H9 (cell line): ENCODE data around the gene TEAD1. TPM values are rescaled to one million over a fixed set of nuclear protein-coding genes. Genes with fewer than 3 reads are reported as not detected.

Experiments
- DNase-seq: peaks from one replicate; pipeline ENCODE4 v3.0.0-alpha.2; 2017
- H2AFZ ChIP-seq: one replicate; pipeline ENCODE4 v1.6.1; 2013; ENCODE audit warnings: mild to moderate bottlenecking, low read length, control low read depth, moderate library complexity
- H2AK5ac ChIP-seq: 2 replicates; pipeline ENCODE4 v1.6.1; 2013; ENCODE audit warnings: low read length, control low read depth, mixed read lengths; ENCODE audit not compliant: insufficient read length
- H2BK120ac ChIP-seq: one replicate; pipeline ENCODE4 v1.6.1; 2013; ENCODE audit warnings: low read depth, mild to moderate bottlenecking, low read length, control low read depth, inconsistent platforms; ENCODE audit not compliant: poor library complexity, severe bottlenecking
- H2BK12ac ChIP-seq: 2 replicates; pipeline ENCODE4 v1.6.1; 2013; ENCODE audit warnings: low read length, control low read depth, mixed read lengths, low read depth; ENCODE audit not compliant: insufficient read length
- H2BK15ac ChIP-seq: 2 replicates; pipeline ENCODE4 v1.6.1; 2013; ENCODE audit warnings: low read depth, low read length, control low read depth
- H2BK20ac ChIP-seq: one replicate; pipeline ENCODE4 v1.6.1; 2013; ENCODE audit warnings: low read depth, mild to moderate bottlenecking, low read length, control low read depth, inconsistent platforms; ENCODE audit not compliant: poor library complexity, severe bottlenecking
- H2BK5ac ChIP-seq: 2 replicates; pipeline ENCODE4 v1.6.1; 2013; ENCODE audit warnings: low read length, control low read depth, mixed read lengths; ENCODE audit not compliant: insufficient read length
- H3K14ac ChIP-seq: 2 replicates; pipeline ENCODE4 v1.6.1; 2013; ENCODE audit warnings: low read length, control low read depth; ENCODE audit not compliant: insufficient read depth
- H3K18ac ChIP-seq: 2 replicates; pipeline ENCODE4 v1.6.1; 2013; ENCODE audit warnings: low read depth, mild to moderate bottlenecking, mixed read lengths, low read length, control low read depth; ENCODE audit not compliant: insufficient read length
- H3K23ac ChIP-seq: 2 replicates; pipeline ENCODE4 v1.6.1; 2013; ENCODE audit warnings: low read length, control low read depth, mixed read lengths, low read depth; ENCODE audit not compliant: insufficient read length
- H3K23me2 ChIP-seq: 2 replicates; pipeline ENCODE4 v1.6.1; 2013; ENCODE audit warnings: low read depth, mild to moderate bottlenecking, mixed read lengths, low read length, control low read depth; ENCODE audit not compliant: insufficient read length, poor library complexity, severe bottlenecking
- H3K27ac ChIP-seq: 2 replicates; pipeline ENCODE4 v1.5.1; 2013; ENCODE audit warnings: low read length, control low read depth, mixed read lengths, low read depth; ENCODE audit not compliant: insufficient read length
- H3K27me3 ChIP-seq: 2 replicates; pipeline ENCODE4 v1.6.1; 2013; ENCODE audit warnings: low read length, control low read depth, inconsistent platforms; ENCODE audit not compliant: insufficient read depth
- H3K4ac ChIP-seq: 2 replicates; pipeline ENCODE4 v1.6.1; 2013; ENCODE audit warnings: low read depth, mild to moderate bottlenecking, control low read depth, inconsistent platforms, low read length, moderate library complexity
- H3K4me1 ChIP-seq: 2 replicates; pipeline ENCODE4 v1.6.1; 2013; ENCODE audit warnings: low read length, control low read depth, inconsistent platforms; ENCODE audit not compliant: insufficient read depth
- H3K4me2 ChIP-seq: 2 replicates; pipeline ENCODE4 v1.6.1; 2013; ENCODE audit warnings: low read length, control low read depth, mixed read lengths; ENCODE audit not compliant: insufficient read length, insufficient read depth
- H3K56ac ChIP-seq: 2 replicates; pipeline ENCODE4 v1.6.1; 2013; ENCODE audit warnings: low read depth, mild to moderate bottlenecking, mixed read lengths, low read length, control low read depth; ENCODE audit not compliant: insufficient read length
- H3K79me1 ChIP-seq: 2 replicates; pipeline ENCODE4 v1.6.1; 2013; ENCODE audit warnings: low read depth, mild to moderate bottlenecking, moderate library complexity, low read length, control low read depth, inconsistent platforms; ENCODE audit not compliant: insufficient read depth, poor library complexity, severe bottlenecking
- H3K79me2 ChIP-seq: 2 replicates; pipeline ENCODE4 v1.6.1; 2013; ENCODE audit warnings: low read length, control low read depth, inconsistent platforms; ENCODE audit not compliant: insufficient read depth
- H3K9ac ChIP-seq: 2 replicates; pipeline ENCODE4 v1.6.1; 2013; ENCODE audit warnings: low read length, control low read depth, mixed read lengths; ENCODE audit not compliant: insufficient read length; ENCODE audit errors: extremely low read depth
- H3K9me3 ChIP-seq: one replicate; pipeline ENCODE4 v1.6.1; 2013; ENCODE audit warnings: low read depth, low read length, inconsistent platforms; ENCODE audit not compliant: control insufficient read depth
- H3T11ph ChIP-seq: one replicate; pipeline ENCODE4 v1.6.1; 2013; ENCODE audit warnings: mild to moderate bottlenecking, low read length, control low read depth, inconsistent platforms
- H4K20me1 ChIP-seq: one replicate; pipeline ENCODE4 v1.6.1; 2013; ENCODE audit not compliant: control insufficient read depth, insufficient read length, insufficient read depth
- H4K5ac ChIP-seq: 2 replicates; pipeline ENCODE4 v1.6.1; 2013; ENCODE audit warnings: low read depth, mild to moderate bottlenecking, mixed read lengths, low read length, control low read depth; ENCODE audit not compliant: insufficient read length
- H4K8ac ChIP-seq: replicated peaks from 2 replicates; pipeline ENCODE4 v1.6.1; 2013; ENCODE audit warnings: low read length, control low read depth, mixed read lengths, low read depth; ENCODE audit not compliant: insufficient read length
- H4K91ac ChIP-seq: 2 replicates; pipeline ENCODE4 v1.6.1; 2013; ENCODE audit warnings: low read depth, mild to moderate bottlenecking, moderate library complexity, mixed read lengths, low read length, control low read depth; ENCODE audit not compliant: insufficient read length
- H3K27ac Mint-ChIP-seq, 3 experiments: 2 replicates in 2 of 3; 3 replicates in 1 of 3; pipeline ENCODE4 v1.8.0; 2020 to 2021; ENCODE audit warnings: mixed read lengths in 3 of 3, mild to moderate bottlenecking in 1 of 3, moderate library complexity in 1 of 3
- H3K27me3 Mint-ChIP-seq: 2 replicates; pipeline ENCODE4 v1.8.0; 2021; ENCODE audit warnings: low read depth, mild to moderate bottlenecking, moderate library complexity, mixed read lengths
- H3K36me3 Mint-ChIP-seq, 3 experiments: 2 replicates in 2 of 3; 3 replicates in 1 of 3; pipeline ENCODE4 v1.8.0; 2020 to 2021; ENCODE audit warnings: low read depth in 3 of 3, mixed read lengths in 3 of 3; ENCODE audit not compliant: insufficient read depth in 1 of 3
- H3K4me1 Mint-ChIP-seq, 2 experiments: 2 replicates each; pipeline ENCODE4 v1.8.0; 2020; ENCODE audit warnings: mixed read lengths in 2 of 2
- H3K4me3 Mint-ChIP-seq, 2 experiments: 2 replicates in 1 of 2; 3 replicates in 1 of 2; pipeline ENCODE4 v1.8.0; 2020 to 2021; ENCODE audit warnings: mild to moderate bottlenecking in 2 of 2, mixed read lengths in 2 of 2, moderate library complexity in 1 of 2
- H3K9me3 Mint-ChIP-seq, 2 experiments: 2 replicates in 1 of 2; 3 replicates in 1 of 2; pipeline ENCODE4 v1.8.0; 2020; ENCODE audit warnings: mild to moderate bottlenecking in 2 of 2, mixed read lengths in 2 of 2, moderate library complexity in 1 of 2
- WGBS: extraction: QIAGEN DNeasy Blood & Tissue Kit; methylation state at CpG from one replicate; pipeline ENCODE4 v1.1.7; 2013; ENCODE audit warnings: missing lambda C conversion rate, low lambda C conversion rate, mixed read lengths; ENCODE audit not compliant: insufficient read length; ENCODE audit errors: extremely low coverage; 5-methylcytosine and 5-hydroxymethylcytosine counted together
- total RNA-seq: library from RNA; stranded (reverse); gene quantifications from 2 replicates; pipeline ENCODE4 v1.2.1, GENCODE V29; 2021
- TF ChIP-seq, protein P1 (sequence below): fragments of 200-600 bp; sonication (generic); conservative IDR thresholded peaks from 3 replicates; pipeline ENCODE4 v1.8.0; 2021; ENCODE audit warnings: antibody characterized with exemption, mild to moderate bottlenecking

The TEAD1 gene
- total RNA-seq, 1 experiment from 2014 or later: 75.1 TPM

DNA sequence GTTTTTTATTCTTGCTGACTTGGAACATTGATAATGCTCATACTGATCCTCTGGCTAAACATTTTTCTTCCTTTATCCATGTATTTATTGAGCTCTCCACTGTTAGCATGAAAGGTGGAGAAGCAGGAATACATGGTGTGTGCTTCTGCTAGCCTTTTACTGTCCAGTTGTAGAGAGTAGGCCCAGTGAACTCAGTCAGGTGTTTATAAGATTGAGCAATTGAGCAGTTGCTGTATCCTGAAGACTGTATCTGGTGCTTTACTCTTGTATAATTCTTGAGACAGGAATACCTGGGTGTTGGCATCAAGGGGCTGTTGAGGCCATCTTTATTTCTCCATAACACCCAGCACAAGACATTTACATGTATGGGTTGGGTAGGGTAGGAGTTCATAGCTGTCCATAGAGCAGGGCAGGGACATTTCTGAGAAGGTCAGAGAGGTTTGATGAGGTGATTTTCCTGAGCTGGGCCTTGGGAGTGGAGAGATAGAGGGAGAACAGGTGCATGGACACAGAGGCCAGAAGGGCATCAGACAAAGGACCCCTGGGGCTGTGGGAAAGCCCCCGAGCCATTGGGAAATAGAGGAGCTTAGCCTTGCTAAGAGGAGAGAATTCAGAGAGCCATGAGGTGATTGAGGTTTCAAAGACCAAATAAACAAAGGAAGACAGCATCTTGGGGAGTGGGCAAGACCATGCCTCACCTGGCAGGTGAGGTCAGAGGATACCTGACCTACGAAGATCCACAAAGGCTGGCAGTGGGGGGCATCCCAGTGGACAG is 155.5 kb downstream of the TEAD1 start:
- peaks cover 7% of the 10 kb centered on the region for H3K23me2 ChIP-seq
- no peak overlapping the region for H2AFZ ChIP-seq
- peaks cover 72 to 78% of the 10 kb centered on the region in 2 experiments for H3K4me1 Mint-ChIP-seq
- no CpG with 5 or more reads among the region's 2 CpGs for WGBS
- no peak overlapping the region for H2BK120ac ChIP-seq
- H3K27me3 Mint-ChIP-seq: no peaks in the 10 kb centered on the region
- no peak overlapping the region for H4K91ac ChIP-seq
- no peaks in the 10 kb centered on the region; a peak in 1 of 5 replicates for H3K9me3 Mint-ChIP-seq
- no peak overlapping the region for H2BK20ac ChIP-seq
- no peak overlapping the region for H2BK5ac ChIP-seq
- H3K14ac ChIP-seq: no peak overlapping the region
- H4K5ac ChIP-seq: no peak overlapping the region
- TF ChIP-seq, protein P1, sequence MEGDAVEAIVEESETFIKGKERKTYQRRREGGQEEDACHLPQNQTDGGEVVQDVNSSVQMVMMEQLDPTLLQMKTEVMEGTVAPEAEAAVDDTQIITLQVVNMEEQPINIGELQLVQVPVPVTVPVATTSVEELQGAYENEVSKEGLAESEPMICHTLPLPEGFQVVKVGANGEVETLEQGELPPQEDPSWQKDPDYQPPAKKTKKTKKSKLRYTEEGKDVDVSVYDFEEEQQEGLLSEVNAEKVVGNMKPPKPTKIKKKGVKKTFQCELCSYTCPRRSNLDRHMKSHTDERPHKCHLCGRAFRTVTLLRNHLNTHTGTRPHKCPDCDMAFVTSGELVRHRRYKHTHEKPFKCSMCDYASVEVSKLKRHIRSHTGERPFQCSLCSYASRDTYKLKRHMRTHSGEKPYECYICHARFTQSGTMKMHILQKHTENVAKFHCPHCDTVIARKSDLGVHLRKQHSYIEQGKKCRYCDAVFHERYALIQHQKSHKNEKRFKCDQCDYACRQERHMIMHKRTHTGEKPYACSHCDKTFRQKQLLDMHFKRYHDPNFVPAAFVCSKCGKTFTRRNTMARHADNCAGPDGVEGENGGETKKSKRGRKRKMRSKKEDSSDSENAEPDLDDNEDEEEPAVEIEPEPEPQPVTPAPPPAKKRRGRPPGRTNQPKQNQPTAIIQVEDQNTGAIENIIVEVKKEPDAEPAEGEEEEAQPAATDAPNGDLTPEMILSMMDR: no peak
- no peak overlapping the region for H4K8ac ChIP-seq
- H3K27ac Mint-ChIP-seq: peak overlapping the region; percentile 89 to 99 (median 98)
- no peaks in the 10 kb centered on the region for H3K27me3 ChIP-seq
- no peak overlapping the region for H3K4me2 ChIP-seq
- no peak overlapping the region for H3K23ac ChIP-seq
- H3K18ac ChIP-seq: no peak overlapping the region
- peaks cover 3% of the 10 kb centered on the region; the same call in 1 of the 2 replicates for H3K79me2 ChIP-seq
- no peak for DNase-seq
- H4K20me1 ChIP-seq: no peaks in the 10 kb centered on the region
- no peaks in the 10 kb centered on the region for H3K9me3 ChIP-seq
- no peaks in the 10 kb centered on the region for H3K79me1 ChIP-seq
- no peak overlapping the region for H2BK12ac ChIP-seq
- H3T11ph ChIP-seq: no peak overlapping the region
- no peak overlapping the region for H3K9ac ChIP-seq
- H2AK5ac ChIP-seq: no peak overlapping the region
- peaks cover 14% of the 10 kb centered on the region; the same call in 1 of the 2 replicates for H3K4me1 ChIP-seq
- no peak overlapping the region for H2BK15ac ChIP-seq
- H3K56ac ChIP-seq: no peak overlapping the region
- peaks cover 0 to 11% (median 6%) of the 10 kb centered on the region in 3 experiments; a peak in 3 of 7 replicates for H3K36me3 Mint-ChIP-seq
- no peak overlapping the region for H3K4ac ChIP-seq
- peak overlapping the region in 1 of 2 experiments; percentile 17; a peak in 2 of 5 replicates for H3K4me3 Mint-ChIP-seq
- H3K27ac ChIP-seq: peak overlapping the region; percentile 83
